DMS114 treated with DMSO at 0.1 percent for 48 hours (cell line): ENCODE measurements around the gene CRB2.

Experiments
- DNase-seq: peaks from one replicate; lab custom pipeline; 2025; ENCODE audit not compliant: unreplicated experiment; lab: John Stamatoyannopoulos, UW

Gene CRB2

GRCh38 chr9:123418506-123418905 is 62.5 kb downstream of the CRB2 start:
- DNase-seq = no peak

- no peak for DNase-seq
Measured at GRCh38 chr9:123419091-123419490, 63.1 kb downstream of the CRB2 start.

- no peak for DNase-seq
Measured at GRCh38 chr9:123419721-123420591, 64.0 kb downstream of the CRB2 start.

- no peak for DNase-seq
Measured at GRCh38 chr9:123420592-123421111, 64.7 kb downstream of the CRB2 start.

- DNase-seq = no peak
Measured at GRCh38 chr9:123421186-123421585, 65.2 kb downstream of the CRB2 start.

GRCh38 chr9:123421801-123422455 is 65.9 kb downstream of the CRB2 start:
- DNase-seq = no peak

GRCh38 chr9:123422635-123423310 is 66.8 kb downstream of the CRB2 start:
- no peak for DNase-seq

GRCh38 chr9:123423311-123423640 is 67.3 kb downstream of the CRB2 start:
- no peak for DNase-seq

- no peak for DNase-seq
Measured at GRCh38 chr9:123424131-123424530, 68.1 kb downstream of the CRB2 start.

- no peak for DNase-seq
Measured at GRCh38 chr9:123424552-123425225, 68.7 kb downstream of the CRB2 start.

- DNase-seq = no peak
Measured at GRCh38 chr9:123425261-123425821, 69.3 kb downstream of the CRB2 start.

- DNase-seq = no peak
Measured at GRCh38 chr9:123425836-123426365, 69.9 kb downstream of the CRB2 start.

- no peak for DNase-seq
Measured at GRCh38 chr9:123426406-123426805, 70.4 kb downstream of the CRB2 start.
